C1 segment of cervical spinal cord (tissue), 14 donors: ENCODE results near the gene CCDC88C.

Source experiments
- DNase-seq, 14 donors: peaks; one replicate each; lab custom pipeline; 2025; lab: John Stamatoyannopoulos, UW

Gene CCDC88C

DNA sequence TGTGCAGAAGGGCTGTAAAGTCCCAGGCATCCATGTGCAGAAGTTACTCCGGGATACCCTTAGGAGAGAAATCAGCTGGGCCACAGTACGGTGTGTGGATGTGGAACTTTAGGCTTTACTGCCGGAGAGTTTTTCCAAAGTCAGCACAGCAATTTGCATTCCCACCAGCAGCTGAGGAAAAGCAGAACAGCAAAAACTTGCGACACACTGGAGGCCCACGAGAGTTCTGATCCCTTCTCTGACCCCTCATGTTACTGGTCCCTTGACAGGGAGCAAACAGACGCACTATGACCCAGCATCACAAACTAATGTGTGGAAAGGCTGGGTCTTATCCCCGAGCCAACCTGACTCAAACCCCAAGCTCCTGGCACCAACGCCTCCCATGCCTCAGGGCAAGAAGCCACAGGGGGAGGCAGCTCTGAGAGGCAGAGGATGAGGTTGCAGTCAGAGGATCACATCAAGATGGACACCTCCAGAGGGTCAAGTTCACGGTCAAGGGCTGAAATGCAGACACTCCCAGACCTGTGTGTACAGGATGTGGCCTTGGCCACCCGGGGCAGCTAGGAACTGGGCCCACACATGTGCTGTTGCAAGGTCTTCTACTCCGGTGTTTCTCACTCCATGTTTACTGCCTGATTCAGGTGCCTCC is 38.6 kb downstream of the CCDC88C start:
- DNase-seq: no peak

DNA sequence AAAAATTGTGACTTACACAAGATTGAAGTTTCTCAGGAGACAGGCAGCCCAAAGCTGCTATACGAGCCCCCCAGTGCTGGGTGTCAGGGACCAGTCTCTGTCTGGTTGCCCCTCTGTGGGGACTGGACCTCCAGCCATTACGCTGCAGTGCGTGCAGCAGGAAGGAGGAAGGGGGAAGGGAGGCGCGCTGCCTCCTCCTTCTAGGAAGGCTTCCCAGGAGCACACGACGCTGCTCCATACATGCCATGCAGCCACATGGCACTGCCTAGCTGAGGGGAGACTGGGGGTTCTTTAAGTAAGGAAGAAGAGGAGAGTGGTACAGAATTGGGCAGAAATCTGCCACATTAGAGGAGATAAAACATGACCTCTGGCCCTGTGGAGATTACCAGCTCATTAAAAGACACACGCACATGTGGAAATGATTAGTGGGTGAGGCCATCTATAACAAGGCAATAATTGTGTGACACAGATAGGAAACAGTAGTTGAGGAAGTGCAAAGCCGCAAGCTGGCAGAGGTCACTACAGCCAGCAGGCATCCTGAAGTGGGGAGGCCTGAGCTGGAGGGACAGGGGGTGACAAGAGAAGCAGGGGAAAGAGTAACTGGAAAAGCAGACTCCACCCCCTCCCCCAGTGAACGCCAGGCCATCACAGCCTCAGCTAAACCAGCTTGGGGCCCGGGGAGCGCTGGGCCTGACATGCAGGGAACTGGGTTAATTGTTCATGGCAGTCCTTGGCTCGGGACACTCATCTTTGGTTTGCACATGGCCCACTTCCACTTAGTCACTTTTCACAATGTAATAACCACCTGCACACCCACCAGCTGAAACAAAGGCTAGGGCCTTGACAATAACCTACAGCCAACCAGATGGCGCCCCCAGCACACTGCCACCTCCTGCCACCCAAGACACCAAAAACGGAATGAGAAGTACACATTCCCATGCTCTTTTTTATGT is 39.6 kb downstream of the CCDC88C start:
- peak in 1 of 14 donors; percentile 53 for DNase-seq

DNA sequence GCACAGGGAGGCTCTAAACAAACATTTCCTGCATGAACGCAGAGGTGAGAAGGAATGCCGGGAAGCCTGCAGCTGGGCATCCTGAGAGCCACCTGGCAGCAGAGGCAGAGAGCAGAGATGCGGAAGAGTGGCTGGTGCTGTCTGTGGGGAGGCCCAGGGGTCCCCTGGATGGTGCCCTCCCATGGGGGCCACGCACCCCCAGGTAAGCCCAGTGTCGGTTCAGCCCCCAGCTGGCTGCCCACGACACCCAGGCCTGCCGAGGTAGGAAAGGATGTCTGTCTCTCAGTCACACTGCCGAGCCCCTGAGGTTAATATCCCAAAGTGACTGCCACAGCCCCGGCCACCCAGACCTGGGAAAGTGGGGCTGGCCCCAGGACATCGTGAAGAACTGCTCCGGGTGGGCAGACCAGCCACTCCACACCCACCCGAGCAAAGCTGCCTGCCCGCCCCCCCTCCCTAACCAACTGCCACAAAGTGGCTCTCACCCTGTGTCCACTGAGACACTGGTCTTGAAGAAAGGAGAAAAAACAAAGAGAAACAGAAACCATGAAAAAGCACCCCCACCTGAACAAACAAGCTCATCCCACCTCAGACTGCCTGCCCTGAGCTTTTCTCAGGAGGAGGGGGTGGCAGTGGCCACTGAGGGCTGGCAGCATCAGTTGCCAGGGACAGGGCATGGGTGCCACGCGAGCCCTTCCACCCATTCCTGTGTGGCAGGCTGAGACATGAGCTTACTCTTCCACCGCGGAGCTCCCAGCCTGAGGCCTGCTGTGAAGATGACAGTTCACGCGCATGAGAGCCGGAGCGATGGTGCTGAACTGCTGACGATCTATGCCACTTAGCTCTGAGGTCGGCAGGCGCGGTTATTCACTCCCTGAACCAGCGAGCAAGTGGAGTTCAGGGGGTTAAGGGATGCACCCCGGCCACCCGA is 40.8 kb downstream of the CCDC88C start:
- DNase-seq: no peak

DNA sequence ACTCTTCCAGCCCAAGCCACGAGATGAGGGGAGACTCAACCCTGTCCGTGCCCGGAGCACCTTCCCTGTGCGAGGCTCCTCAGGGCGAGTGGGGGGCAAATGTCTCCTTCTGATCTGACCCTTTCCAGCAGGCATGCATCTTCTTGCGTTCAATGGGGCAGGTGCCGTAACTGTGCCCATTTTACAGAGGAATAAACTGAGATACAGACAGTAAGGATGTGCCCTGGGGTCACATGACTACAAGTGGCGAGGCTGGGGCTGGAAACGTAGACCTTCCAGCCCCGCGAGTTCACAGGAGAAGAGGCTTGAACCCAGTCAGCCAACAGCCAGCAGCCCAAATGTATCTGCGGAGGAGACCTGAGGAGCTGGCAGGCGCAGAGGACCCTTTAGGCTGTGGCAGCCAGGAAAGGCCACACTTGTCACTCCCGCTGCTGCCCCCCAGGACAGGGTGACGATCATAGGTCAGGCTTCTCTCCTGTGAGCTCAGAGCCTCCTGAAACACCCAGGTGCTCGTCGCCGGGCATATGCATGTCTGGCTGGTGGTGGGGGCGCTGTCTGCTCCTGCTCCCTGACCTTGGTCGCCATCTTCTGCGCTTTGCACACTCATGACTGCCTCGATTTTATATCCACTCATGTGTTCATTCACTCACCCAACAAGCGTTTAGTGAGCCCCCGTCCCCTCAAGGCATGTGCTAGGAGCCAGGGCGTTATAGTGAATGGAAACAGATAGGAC is 41.7 kb downstream of the CCDC88C start:
- no peak for DNase-seq

DNA sequence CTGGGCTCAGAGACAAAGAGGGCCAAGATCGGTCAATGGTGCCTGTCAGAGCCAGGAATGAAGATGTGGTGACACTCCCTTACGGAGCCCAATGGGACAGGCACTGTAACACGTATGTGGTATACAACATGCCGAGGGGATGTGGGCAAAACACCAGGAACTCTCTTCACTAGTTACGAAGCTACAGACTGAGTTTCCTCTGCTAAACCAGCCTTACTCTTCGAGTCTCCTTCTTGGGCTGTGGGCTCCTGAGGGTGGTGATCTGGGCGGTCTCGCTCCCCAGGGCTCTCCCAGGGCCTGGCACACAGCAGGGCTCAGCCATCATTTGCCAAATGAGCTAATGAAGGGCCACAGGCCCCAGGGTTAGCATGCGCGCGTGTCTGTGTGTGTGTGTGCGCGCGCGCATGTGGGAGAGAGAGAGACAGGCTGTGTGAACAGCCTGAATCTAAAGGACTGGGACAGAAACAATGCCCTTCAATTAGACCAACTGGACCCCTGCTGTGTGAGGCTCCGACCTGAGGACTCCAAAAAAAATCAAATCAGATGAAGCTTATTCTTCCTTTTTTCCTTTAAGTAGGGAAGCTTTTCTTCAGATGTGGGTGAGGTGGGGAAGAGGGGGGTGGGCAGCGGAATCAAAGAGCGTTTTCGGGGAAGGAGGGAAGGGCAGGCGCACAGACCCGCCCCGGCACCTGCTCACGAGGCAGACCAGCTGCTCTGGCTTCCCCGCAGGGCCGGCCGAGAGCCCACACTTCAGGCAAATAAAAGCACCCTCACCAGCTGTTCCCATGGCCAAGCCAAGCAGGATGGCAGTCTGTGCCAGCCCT is 42.5 kb downstream of the CCDC88C start:
- DNase-seq: peak in 3 of 14 donors; percentile 27 to 68 (median 28)

DNA sequence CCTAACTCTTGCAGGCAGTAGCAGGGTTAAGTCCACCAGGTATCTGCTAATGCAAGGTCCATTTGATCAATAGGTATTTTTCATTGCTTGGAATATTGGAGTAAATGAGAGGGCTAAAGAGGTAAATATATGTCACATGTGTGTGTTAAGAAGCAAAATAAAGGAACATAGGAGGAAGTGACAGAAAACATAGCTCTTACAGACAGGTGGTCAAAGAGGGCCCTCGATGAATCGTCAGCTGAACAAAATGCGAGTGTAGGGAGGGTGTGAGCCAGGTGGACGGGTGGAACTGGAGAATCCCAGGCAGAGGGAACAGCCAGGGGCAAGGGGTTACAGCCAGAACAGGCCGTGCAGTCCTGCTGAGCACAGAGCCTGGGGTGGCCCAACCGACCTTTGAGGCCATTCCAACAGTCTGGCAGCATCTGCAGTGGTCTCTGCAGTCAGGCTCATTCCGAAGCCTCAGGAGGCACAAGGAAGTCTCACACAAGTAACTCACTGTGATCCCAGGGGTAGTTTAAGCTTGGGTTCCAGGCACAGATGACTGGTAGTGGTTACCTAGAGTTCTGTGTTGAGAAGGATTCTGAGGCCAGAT is 43.2 kb downstream of the CCDC88C start:
- DNase-seq: no peak

DNA sequence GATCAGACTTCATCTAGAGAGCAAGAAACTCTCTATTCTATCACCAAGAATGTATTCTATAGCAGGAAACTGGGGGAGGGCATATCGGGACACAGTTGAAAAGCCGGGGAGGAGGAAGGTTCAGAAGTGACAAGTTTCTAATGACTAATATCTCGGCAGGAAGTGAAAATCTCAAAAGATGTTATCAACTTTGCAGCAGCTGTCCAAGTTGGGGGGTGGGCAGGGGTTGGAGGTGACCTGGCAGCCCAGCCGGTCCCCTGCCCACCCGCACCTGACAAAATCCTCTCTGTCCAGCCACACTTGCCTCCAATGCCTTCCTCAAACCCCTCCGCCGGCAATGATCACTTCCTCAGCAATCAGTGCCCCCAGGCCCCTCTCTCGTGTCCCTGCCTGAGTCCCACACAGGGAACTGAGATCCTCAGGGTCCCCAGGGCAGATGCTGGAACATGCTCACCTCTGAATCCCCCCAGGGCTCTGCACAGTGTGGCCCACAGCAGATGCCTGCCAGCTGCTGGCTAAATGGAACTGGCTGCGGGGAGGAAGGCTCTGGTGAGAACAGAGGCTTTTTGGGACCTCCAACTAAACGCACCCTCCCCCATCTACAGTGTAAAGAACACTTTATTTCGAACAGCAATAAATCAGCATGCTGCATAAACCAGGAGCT is 43.9 kb downstream of the CCDC88C start:
- DNase-seq: no peak

DNA sequence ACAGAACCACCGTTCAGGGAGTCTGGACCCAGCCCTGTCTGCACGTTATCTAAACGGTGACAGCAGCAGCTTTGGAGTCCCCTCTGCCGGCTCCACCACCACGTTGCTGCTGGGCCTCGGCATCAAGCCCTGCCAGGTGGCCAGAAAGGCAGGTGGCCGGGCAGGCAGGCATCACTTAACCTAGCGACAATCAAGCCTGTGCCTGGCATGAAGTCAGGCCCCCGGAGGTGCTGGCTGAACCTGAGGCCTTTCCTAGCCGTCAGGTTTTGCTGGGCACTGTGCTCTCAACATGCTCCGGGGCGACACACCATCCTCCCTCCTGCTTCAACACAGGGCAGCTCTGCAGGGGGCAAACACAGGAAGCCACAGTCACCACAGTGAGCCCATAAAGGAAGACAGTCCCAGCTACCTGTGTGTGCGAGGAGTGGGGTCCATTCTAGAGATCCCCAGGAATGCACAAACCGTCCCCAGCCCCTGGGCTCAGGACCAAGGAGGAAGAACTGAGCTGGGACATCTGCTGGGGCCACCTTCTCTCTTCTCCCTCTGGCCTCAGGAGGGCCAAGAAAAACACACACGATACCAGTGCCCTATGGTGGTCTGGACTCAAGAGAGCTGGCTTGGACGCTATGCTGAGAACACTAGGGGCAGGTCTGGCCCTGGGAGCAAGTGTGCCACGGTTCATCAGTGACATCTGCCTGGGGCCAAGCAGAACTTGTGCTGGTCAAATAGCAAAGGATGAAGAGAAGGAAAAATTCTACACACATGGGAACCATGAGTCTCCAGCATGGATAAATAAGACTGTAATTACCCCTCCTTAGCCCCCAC is 44.7 kb downstream of the CCDC88C start:
- peak in 2 of 14 donors; percentile 25 to 96 for DNase-seq

DNA sequence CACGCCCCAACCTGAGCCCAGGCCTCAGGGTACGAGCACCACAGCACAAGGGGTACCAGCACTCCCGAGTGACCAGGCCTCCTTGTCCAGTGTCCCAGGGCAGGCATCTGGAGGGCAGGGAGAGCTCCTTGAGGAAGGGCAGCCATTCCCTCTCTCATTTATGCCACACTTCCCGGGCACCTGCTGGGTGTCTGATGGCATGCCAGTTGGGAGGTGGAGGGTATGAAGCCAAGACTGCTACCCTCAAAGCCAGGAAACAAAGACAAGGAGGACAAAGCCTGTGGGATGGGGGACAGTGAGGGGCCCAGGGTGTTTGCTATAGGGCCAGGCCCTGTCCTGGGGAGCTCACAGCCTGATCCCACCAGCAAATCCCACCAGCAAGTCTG is 45.6 kb downstream of the CCDC88C start:
- DNase-seq: peak in 1 of 14 donors; percentile 69

DNA sequence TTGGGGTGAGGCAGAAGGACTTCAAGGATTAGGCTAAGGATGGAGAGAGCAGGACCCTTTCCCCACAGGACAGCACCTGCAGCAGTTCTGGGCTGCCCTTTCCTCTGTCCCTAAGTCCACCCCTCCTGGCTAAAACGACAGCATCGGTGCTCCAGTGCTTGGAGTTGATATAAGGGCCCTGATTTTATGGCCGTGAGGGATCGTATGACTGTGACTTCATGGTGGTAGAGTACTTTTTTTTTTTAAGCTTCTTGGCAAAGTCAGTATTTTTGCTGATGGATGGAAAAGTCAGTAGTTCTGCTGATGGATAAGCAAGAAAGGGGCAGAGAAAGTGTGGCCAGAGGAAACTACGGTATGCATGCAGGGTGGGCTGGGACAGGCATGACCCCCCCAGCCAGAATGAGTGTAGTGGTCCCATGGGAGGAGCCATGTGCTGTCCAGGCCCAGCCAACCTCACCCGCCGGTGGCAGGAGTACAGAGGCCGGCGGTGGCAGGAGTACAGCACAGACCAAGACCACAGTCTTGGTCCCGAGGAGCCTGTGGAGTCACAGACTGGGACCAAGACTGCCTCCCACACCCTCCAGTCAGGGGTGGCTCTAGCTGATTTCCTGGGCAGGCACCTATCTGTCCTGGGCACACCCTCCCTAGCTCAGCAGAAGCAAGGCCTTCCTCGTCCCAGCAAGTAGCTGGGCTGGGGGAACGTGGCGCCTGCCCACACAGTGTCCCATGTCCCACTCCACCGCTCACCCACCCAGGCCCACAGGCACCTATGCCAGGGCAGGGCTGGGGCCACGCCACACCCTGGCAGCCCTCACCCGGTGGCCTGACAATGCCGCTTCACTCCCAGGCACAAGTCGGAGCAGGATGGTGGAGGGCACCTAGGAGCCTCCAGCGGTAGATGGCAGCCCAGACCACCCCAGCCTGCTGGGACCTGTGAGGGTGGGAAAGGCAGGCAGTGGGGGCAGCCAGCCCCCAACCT is 46.3 kb downstream of the CCDC88C start:
- DNase-seq: no peak

DNA sequence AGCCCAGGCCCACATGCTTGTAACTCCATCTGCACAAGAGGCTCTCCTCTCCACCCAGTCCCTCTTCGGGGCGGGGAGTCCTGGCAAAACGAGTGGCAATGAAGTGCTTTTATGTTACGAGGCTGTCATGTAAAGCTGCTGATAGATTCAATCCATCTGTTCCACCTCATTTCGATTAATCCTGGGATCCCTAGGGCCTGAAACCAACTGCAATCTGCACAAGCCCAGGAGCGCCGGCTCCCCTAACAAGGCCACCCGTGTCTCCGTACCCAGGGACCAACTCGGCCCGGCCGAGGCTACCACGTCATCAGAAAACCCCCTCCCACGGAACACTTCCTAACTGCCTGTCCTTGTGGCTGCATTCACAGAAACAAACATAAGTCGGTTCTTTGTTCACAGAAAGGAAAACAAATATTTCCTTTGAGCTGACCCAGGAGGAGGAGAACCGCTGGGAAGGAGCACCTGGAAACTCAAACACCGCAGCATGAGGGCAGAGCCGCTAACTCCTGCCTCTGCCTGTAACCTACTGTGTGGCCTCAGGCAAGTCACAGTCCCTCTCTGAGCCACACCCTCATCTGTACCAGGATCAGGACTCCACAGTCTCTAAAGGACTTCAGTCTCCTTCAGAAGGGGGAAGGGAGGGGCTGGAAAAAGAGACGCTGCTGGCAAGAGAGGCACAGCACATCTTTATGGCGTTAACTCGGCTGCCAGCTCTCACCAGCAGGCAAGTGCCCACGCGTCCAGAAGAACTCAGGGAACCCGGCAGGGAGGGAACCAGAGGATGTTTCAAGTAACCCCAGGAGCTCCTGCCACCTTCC is 47.8 kb downstream of the CCDC88C start:
- DNase-seq: no peak

DNA sequence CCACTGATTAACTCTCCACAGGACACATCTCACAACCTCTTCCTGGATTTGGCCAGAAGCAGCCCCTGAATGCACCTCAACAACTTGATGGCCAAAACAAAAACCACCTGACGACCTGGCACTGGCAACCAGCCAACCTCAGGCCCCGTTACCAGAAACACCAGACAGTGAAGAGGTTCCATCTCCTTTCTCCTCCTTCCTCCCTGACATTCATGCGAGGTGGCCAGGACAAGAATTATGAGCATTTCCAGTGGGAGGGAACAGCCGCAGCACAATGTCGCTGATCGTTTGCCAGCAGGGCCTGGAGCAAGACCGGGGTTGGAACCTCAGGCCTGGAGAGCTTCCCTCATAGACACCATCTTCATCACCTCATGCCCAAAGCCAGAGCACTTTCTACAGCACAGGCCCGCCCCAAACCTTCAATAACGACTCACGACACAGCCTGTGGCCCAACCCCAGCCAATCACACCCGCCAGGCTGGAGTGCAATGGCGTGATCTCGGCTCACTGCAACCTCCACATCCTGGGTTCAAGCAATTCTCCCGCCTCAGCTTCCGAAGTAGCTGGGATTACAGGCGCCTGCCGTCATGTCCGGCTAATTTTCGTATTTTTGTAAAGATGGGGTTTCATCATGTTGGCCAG is 48.7 kb downstream of the CCDC88C start:
- DNase-seq: no peak

DNA sequence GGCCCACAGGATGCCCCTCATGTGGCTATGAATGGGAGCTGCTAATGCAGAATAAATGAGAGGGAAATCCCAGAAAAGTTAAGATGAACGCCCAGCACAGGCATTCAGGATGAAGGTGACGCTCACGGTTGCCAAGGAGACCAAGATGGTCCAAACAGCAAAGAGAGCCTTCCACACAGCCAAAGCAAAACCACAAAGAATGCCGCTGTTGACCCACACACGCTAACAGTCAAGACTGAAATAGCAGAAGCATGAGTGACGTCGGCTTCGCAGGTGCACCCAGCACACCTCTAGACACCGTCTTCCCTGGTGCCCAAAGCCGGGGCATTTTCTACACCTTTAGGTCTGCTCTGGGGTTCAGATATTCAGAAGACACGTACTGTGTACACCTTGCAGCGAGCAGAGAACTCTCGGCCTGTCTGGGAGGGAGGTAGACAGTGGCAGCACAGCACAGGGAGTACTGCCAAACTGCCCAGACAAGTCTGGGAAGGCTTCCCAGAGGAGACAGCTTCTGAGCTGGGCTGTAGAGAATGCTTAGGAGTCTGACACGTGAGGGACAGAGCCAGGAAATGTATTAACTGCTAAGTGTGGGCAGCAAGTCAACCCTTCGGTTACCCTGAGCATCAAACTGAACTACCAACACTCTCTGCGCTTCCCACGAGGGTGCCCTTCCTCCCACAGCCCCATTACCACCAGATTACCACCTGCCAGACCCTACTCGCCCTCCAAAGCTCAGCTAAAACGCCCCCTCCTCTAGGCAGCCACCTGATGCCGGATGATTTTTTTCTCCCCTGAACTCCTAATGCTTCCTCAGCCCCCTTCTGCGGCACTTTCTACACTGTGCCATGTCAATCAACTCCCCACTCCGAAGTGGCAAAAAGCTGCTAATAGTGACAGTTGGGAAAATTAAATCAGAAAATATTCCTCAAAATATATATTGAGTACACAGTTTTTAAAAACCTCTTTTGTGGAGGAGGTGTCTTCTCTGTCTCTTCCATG is 50.1 kb downstream of the CCDC88C start:
- no peak for DNase-seq

DNA sequence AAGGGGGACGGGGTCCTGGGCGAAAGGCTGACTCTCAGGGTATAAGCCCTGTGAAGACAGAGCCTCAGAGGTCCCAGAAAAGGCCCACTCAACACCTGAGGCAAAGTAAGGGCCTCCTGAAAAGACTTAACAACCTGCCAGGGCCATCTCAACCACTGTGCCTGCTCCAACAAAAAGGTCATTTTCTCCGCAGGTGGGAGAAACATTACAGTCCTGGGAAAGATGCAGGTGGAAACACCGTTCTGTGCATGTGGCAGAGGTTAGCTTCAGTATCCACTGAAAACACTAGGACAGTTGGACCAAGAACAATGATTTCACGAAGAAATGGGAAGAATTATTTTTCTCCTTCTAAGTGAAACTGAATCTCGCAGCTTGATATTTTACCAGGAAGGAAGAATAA is 50.9 kb downstream of the CCDC88C start:
- DNase-seq: no peak

DNA sequence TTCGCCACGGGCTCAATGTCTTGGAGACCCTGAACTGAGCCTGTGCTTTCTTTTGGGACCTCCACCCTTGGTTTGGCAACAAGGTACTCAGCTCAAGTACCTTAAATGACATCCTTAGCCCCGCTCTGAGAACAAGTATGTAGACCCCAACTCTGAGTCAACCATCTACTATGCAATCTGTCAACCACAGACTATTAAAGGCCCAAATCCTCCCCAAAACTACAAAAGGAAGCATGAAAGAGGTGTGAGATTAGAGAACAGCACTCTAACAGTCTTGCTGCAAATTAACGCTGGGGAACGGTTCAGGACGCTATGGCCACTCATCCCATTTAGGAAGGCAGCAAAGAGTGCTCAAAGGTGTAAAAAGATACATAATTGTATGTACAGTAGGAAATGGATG is 52.1 kb downstream of the CCDC88C start:
- DNase-seq: no peak
